Measurements from ENCODE around the gene NFILZ.

Gene NFILZ

DNA sequence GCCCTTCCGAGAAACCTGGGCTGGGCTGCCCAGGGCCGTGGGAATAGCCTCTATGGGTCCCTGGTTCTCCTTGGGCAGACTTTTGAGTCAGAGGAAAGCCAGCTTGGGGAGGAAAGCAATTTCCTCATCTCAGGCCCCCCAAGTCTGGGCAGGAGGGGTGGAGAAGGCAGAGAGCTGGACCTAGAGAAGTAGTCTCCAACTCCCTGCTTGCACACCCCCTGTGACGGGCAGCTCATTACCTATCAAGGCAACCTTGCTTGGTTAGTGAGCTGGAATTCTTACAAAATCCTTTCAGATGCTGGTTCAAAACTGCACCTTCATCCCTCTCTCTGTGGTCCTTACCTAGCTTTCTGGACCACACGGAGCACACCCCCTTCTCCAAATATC is 34.2 kb downstream of the NFILZ start:
- Histone ChIP-seq H3K27ac (no peak overlapping the region), H3K27me3 (ENCODE audit: insufficient read depth, low read depth, severe bottlenecking) (peaks cover 59% of the 10 kb centered on the region), H3K36me3 (no peaks in the 10 kb centered on the region), H3K4me3 (ENCODE audit: low read depth, low read length) (no peak overlapping the region), H3K9me3 (ENCODE audit: severe bottlenecking) (no peaks in the 10 kb centered on the region)
- DNase-seq, result no peak
- TF ChIP-seq CTCF (IDR thresholded peaks at IDR 0.05; ENCODE audit: low read depth, low read length), result no peak

DNA sequence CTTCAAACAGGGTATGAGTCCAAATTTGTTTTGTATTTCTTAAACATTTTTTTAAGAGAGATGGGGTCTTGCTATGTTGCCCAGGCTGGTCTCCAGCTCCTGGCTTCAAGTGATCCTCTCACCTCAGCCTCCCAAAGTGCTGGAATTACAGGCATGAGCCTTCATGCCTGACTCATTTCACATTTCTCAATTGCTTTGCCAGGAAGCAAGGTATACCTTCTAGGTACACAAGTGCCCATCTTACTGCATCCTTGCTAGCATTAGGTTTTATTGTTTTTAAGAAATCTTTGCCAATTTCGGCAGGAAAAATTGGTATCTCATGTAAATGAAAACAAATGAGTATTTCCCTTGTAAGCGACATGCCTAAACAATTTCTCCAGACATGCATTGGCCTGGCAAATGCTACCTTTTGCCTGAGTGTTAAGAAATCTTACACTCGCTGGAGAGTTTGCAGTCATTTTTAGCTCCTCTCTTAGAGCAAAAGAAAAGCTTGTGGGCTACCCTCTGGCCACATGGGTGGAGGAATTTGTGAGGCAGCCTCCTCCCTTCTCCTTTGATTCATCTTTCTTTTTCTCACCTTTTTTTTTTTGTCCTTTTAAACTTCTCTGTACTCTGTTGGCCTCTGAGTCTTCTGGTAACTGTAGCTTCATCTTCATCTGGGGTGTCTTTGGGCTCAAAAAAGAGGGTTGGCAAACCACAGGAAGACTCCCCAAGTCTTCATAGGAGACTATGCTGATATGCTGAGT is 35.2 kb downstream of the NFILZ start:
- Histone ChIP-seq H3K27me3 (ENCODE audit: insufficient read depth, low read depth, severe bottlenecking) (peaks cover 55% of the 10 kb centered on the region), H3K9me3 (ENCODE audit: severe bottlenecking) (no peaks in the 10 kb centered on the region), H3K27ac (no peak overlapping the region), H3K36me3 (no peaks in the 10 kb centered on the region), H3K4me3 (ENCODE audit: low read depth, low read length) (no peak overlapping the region)
- no peak for DNase-seq
- TF ChIP-seq CTCF (IDR thresholded peaks at IDR 0.05; ENCODE audit: low read depth, low read length), result no peak

- Histone ChIP-seq H3K4me3 (ENCODE audit: low read depth, low read length) (no peak overlapping the region), H3K36me3 (no peaks in the 10 kb centered on the region), H3K9me3 (ENCODE audit: severe bottlenecking) (no peaks in the 10 kb centered on the region), H3K27ac (no peak overlapping the region), H3K27me3 (ENCODE audit: insufficient read depth, low read depth, severe bottlenecking) (peaks cover 56% of the 10 kb centered on the region)
- DNase-seq, result no peak
- no peak for TF ChIP-seq CTCF (IDR thresholded peaks at IDR 0.05; ENCODE audit: low read depth, low read length)
Measured at GRCh38 chr19:8666814-8667405, 36.5 kb downstream of the NFILZ start.

GRCh38 chr19:8673276-8673891 is 43.0 kb downstream of the NFILZ start:
- Histone ChIP-seq H3K27ac (no peak overlapping the region), H3K36me3 (no peaks in the 10 kb centered on the region), H3K4me3 (ENCODE audit: low read depth, low read length) (no peak overlapping the region), H3K27me3 (ENCODE audit: insufficient read depth, low read depth, severe bottlenecking) (peaks cover 77% of the 10 kb centered on the region), H3K9me3 (ENCODE audit: severe bottlenecking) (no peaks in the 10 kb centered on the region)
- DNase-seq, result no peak
- no peak for TF ChIP-seq CTCF (IDR thresholded peaks at IDR 0.05; ENCODE audit: low read depth, low read length)

DNA sequence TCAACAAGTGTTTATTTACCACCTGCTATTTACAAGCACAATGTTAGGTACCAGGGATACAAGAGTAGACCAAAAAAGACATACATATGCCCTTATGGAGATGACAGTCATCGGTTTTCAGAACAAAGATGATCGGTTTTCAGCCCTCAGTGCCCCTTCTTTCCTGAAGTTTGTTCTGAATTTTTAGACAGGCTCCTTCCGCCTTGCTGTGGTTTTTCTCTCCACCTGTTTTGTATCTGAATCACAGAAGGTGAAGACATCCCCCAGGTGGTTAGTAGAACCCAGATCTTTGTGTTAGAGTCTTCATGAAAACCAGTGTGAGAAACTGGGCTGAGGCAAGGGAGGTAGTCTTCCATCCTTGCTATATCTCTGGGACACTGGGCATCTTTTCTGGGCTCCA is 44.6 kb downstream of the NFILZ start:
- Histone ChIP-seq H3K9me3 (ENCODE audit: severe bottlenecking) (no peaks in the 10 kb centered on the region), H3K4me3 (ENCODE audit: low read depth, low read length) (no peak overlapping the region), H3K27ac (no peak overlapping the region), H3K36me3 (no peaks in the 10 kb centered on the region), H3K27me3 (ENCODE audit: insufficient read depth, low read depth, severe bottlenecking) (peaks cover 67% of the 10 kb centered on the region)
- TF ChIP-seq CTCF (IDR thresholded peaks at IDR 0.05; ENCODE audit: low read depth, low read length), result no peak
- DNase-seq, result no peak

All from WERI-Rb-1 (cell line).